Naive B cell (primary cell): ENCODE measurements around the gene MYMX. TPM values are rescaled to one million over a fixed set of nuclear protein-coding genes. Genes with fewer than 3 reads are reported as not detected.
"Not testable (repeated sequence)": the region's sequence is repeated elsewhere in the genome, so short reads cannot be mapped to it uniquely, and the experiment has no call there.

Experiments
- ATAC-seq, 2 donors: fragments of 150-1000 bp; cut with Tn5 transposase; 2 replicates each; pipeline ENCODE4 v1.10.0; 2021; ENCODE audit warnings: low read depth in 2 of 2, mild to moderate bottlenecking in 2 of 2, moderate library complexity in 2 of 2
- DNase-seq: peaks from one replicate; pipeline ENCODE4 v3.0.0; 2022
- H3K27ac Mint-ChIP-seq, 6 donors: one replicate each; pipeline ENCODE4 v1.8.0; 2020 to 2022; ENCODE audit warnings: mild to moderate bottlenecking in 6 of 6, mixed read lengths in 6 of 6, moderate library complexity in 5 of 6, inconsistent platforms in 2 of 6
- H3K27me3 Mint-ChIP-seq, 3 donors: one replicate each; pipeline ENCODE4 v1.8.0; 2021 to 2022; ENCODE audit warnings: mixed read lengths in 3 of 3, mild to moderate bottlenecking in 1 of 3
- H3K36me3 Mint-ChIP-seq, 2 donors: one replicate each; pipeline ENCODE4 v1.8.0; 2020 to 2022; ENCODE audit warnings: mixed read lengths in 2 of 2, inconsistent platforms in 1 of 2, mild to moderate bottlenecking in 1 of 2
- H3K4me1 Mint-ChIP-seq, 3 donors: one replicate each; pipeline ENCODE4 v1.8.0; 2020 to 2022; ENCODE audit warnings: mixed read lengths in 3 of 3, inconsistent platforms in 1 of 3, mild to moderate bottlenecking in 1 of 3, moderate library complexity in 1 of 3
- H3K4me3 Mint-ChIP-seq, 8 donors: one replicate each; pipeline ENCODE4 v1.8.0; 2020 to 2022; ENCODE audit warnings: mild to moderate bottlenecking in 8 of 8, mixed read lengths in 8 of 8, moderate library complexity in 8 of 8, inconsistent platforms in 2 of 8
- H3K9me3 Mint-ChIP-seq, 7 donors: one replicate each; pipeline ENCODE4 v1.8.0; 2020 to 2022; ENCODE audit warnings: mixed read lengths in 7 of 7, mild to moderate bottlenecking in 5 of 7, inconsistent platforms in 2 of 7, moderate library complexity in 1 of 7
- polyA plus RNA-seq, 6 donors: library from polyadenylated mRNA; unstranded; fragments of 300-500 nt; fragmentation: Illumina TruSeq; gene quantifications; one replicate each; pipeline ENCODE4 v1.2.3, GENCODE V29; 2021; ENCODE audit warnings: low read depth in 6 of 6

MYMX gene
- polyA plus RNA-seq, 6 donors from 2014 or later: not detected

DNA sequence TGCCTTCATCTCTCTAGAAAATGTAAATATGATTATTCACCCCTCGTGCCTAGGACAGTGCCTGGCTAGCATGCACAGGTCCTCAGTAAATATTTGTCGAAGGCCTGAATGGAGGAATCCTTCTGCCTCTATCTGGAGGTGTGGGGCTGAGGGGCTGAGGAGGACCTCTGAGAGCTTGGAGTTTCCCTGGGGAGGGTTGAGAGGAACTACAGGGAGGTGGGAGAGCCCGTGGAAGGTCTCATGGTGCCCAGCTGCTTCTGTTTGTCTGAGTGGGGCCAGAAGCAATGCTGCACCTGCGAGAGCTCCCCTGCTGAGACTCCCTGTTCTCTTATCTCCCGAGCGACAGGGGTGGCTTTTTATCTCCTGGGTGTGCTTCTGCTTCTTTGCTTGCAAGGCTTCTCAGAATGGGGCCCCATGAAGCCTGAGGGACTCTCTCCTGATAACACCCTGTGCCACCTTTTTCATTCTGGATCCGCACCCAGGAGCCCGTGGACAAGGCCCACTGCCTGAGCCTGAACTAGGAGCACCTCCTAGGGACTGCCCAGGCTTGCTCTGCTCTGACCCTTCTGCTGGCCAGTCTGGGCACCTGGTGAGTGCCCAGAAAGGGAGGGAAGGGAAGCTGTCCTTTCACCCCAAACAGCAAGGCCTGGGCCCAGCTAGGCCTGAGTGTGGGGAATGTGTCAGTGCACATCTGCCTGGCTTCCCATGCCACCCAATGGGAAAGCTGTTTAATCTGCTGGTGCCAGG is 9.0 kb downstream of the MYMX start:
- peaks cover 25 to 29% (median 28%) of the 10 kb centered on the region in 3 donors for H3K4me1 Mint-ChIP-seq
- no peaks in the 10 kb centered on the region for H3K9me3 Mint-ChIP-seq
- H3K36me3 Mint-ChIP-seq: no peaks in the 10 kb centered on the region
- ATAC-seq (no peak), DNase-seq (no peak)
- peaks cover 0 to 13% (median 0%) of the 10 kb centered on the region in 3 donors for H3K27me3 Mint-ChIP-seq
- H3K27ac Mint-ChIP-seq: peak overlapping the region in 1 of 6 donors; percentile 56
- H3K4me3 Mint-ChIP-seq: peak overlapping the region in 2 of 8 donors; percentile 9 to 87

GRCh38 chr6:44226368-44227147 is 9.8 kb downstream of the MYMX start:
- H3K27ac Mint-ChIP-seq: no peak overlapping the region
- ATAC-seq: no peak
- no peaks in the 10 kb centered on the region for H3K36me3 Mint-ChIP-seq
- H3K27me3 Mint-ChIP-seq: peaks cover 0 to 13% (median 0%) of the 10 kb centered on the region in 3 donors
- DNase-seq: no peak
- H3K9me3 Mint-ChIP-seq: no peaks in the 10 kb centered on the region
- no peak overlapping the region for H3K4me3 Mint-ChIP-seq
- peaks cover 19 to 23% (median 22%) of the 10 kb centered on the region in 3 donors for H3K4me1 Mint-ChIP-seq

GRCh38 chr6:44227148-44227793 is 10.5 kb downstream of the MYMX start:
- Mint-ChIP-seq H3K36me3 (no peaks in the 10 kb centered on the region), H3K27me3 (peaks cover 0 to 13% (median 0%) of the 10 kb centered on the region in 3 donors), H3K9me3 (no peaks in the 10 kb centered on the region), H3K4me3 (peak overlapping the region in 1 of 8 donors; percentile 45), H3K4me1 (peaks cover 16 to 19% (median 18%) of the 10 kb centered on the region in 3 donors), H3K27ac (no peak overlapping the region)
- ATAC-seq (no peak), DNase-seq (no peak)

DNA sequence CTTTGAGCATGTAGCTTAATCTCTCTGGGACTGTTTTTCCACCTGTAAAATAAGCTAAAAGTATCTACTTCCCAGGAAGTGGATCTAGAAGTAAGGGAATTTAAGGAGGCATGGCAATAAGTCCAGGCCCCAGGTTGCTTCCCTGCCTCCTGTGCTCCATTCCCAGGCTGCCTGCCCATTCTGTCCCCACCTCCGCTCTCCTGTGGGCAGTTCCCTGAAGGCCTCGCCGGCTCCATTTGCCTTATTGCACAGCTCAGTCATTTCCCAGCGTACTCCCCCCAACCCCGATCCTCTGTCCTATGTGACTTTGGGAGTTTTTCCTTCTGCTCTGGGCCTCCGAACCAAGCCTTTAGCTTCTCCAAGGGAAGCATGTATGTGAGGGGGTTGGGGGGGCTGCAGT is 11.3 kb downstream of the MYMX start:
- H3K27me3 Mint-ChIP-seq: peaks cover 0 to 9% (median 0%) of the 10 kb centered on the region in 3 donors
- no peaks in the 10 kb centered on the region for H3K36me3 Mint-ChIP-seq
- DNase-seq (no peak), ATAC-seq (no peak)
- no peaks in the 10 kb centered on the region for H3K9me3 Mint-ChIP-seq
- H3K4me3 Mint-ChIP-seq: no peak overlapping the region
- H3K4me1 Mint-ChIP-seq: peaks cover 10 to 12% (median 12%) of the 10 kb centered on the region in 3 donors
- no peak overlapping the region for H3K27ac Mint-ChIP-seq

DNA sequence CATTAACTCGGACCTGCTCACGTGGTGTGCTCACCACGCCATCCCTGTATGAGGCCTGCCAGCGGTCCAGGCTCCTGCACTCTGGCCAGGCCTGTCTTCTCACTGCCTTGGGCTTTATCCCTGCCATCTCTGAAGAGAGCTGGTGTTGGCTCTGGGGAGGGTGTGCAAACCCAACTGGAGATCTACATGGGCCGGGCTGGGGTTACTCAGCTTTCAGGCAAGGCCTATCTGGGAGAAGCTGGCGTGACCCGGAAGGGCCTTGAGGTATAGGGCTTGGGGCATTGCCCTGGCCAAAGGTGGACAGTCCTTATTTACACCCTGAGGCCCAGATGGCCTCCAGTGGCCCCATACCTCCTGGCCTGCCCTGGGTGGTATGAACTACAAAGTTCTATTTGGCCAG is 11.7 kb downstream of the MYMX start:
- Mint-ChIP-seq H3K4me3 (no peak overlapping the region), H3K9me3 (no peaks in the 10 kb centered on the region), H3K27ac (no peak overlapping the region), H3K27me3 (peaks cover 0 to 7% (median 0%) of the 10 kb centered on the region in 3 donors), H3K4me1 (peaks cover 9 to 12% (median 10%) of the 10 kb centered on the region in 3 donors), H3K36me3 (no peaks in the 10 kb centered on the region)
- ATAC-seq (no peak), DNase-seq (no peak)

DNA sequence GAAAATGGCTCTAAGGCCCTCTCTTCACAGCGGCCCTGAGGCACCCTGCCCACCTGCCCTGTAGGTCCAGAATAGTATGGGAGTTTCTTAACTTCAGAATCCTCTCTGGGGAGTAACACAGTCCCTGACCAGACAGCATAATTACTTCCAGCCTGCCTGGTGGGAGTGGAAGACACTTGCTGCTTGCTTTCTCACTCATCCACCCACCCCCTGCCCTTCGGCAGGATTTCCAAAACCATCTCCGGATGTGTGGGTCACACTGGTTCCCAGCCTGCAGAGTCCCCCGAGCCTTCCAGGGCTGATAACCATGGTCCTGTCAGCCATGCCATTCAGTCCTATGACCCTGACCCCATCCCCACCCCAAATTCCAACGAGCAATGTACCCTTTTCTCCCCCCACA is 12.1 kb downstream of the MYMX start:
- H3K27me3 Mint-ChIP-seq: peaks cover 0 to 7% (median 0%) of the 10 kb centered on the region in 3 donors
- ATAC-seq: no peak
- DNase-seq: no peak
- no peak overlapping the region for H3K4me3 Mint-ChIP-seq
- no peaks in the 10 kb centered on the region for H3K9me3 Mint-ChIP-seq
- H3K27ac Mint-ChIP-seq: no peak overlapping the region
- no peaks in the 10 kb centered on the region for H3K36me3 Mint-ChIP-seq
- H3K4me1 Mint-ChIP-seq: peaks cover 9 to 12% (median 12%) of the 10 kb centered on the region in 3 donors

- Mint-ChIP-seq H3K4me1 (peaks cover 2 to 6% (median 5%) of the 10 kb centered on the region in 3 donors), H3K36me3 (no peaks in the 10 kb centered on the region), H3K4me3 (no peak overlapping the region), H3K9me3 (no peaks in the 10 kb centered on the region), H3K27ac (no peak overlapping the region), H3K27me3 (peaks cover 0 to 6% (median 0%) of the 10 kb centered on the region in 3 donors)
- no peak for DNase-seq
- no peak for ATAC-seq
Observed at GRCh38 chr6:44229376-44230033, 12.8 kb downstream of the MYMX start.

DNA sequence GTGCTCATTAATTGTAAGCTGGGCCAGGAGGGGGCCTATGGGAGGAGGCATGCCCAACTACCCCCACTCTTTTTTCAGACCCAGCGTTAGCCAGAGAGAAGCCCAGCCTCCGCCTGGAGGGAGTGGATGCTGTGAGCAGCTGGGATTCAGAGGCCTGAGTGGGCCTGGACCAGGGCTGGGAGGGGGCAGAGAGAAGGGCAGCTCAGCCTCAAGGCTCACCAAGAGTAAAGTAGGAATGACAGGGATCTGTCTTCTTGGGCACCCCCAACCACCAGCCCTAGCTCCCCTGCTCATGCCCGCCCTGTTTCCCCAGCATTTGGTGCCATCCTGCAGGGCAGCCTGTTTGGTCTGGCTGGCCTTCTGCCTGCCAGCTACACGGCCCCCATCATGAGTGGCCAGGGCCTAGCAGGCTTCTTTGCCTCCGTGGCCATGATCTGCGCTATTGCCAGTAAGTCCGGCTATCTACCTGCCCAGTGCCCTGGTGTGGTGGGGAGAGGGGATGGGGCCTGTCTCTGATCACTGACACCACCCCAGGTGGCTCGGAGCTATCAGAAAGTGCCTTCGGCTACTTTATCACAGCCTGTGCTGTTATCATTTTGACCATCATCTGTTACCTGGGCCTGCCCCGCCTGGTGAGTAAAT is 13.4 kb downstream of the MYMX start:
- Mint-ChIP-seq H3K9me3 (no peaks in the 10 kb centered on the region), H3K27ac (no peak overlapping the region), H3K4me1 (peaks cover 0 to 4% (median 2%) of the 10 kb centered on the region in 3 donors), H3K27me3 (no peaks in the 10 kb centered on the region), H3K4me3 (no peak overlapping the region), H3K36me3 (no peaks in the 10 kb centered on the region)
- ATAC-seq (no peak), DNase-seq (no peak)

DNA sequence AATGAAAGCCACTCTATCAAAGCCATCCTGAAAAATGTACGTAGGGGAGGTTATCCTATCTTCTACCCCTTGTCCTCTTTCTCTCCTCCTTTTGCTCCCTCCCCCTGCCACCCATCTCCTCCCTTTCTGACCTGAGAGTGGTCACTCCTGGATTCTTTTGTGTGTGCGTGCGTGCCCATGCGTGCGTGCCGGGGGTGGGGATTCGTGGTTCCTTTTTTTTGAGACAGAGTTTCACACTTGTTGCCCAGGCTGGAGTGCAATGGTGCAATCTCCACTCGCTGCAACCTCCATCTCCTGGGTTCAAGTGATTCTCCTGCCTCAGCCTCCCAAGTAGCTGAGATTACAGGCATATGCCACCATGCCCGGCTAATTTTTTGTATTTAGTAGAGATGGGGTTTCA is 14.7 kb downstream of the MYMX start:
- ATAC-seq, H3K36me3 Mint-ChIP-seq, H3K4me1 Mint-ChIP-seq, H3K4me3 Mint-ChIP-seq, H3K9me3 Mint-ChIP-seq, H3K27me3 Mint-ChIP-seq, DNase-seq: not testable (repeated sequence)
- H3K27ac Mint-ChIP-seq: peak overlapping the region in 1 of 6 donors; percentile 42

GRCh38 chr6:44232676-44233566 is 16.2 kb downstream of the MYMX start:
- no peak for ATAC-seq
- no peaks in the 10 kb centered on the region for H3K27me3 Mint-ChIP-seq
- no peaks in the 10 kb centered on the region for H3K36me3 Mint-ChIP-seq
- H3K27ac Mint-ChIP-seq: no peak overlapping the region
- H3K9me3 Mint-ChIP-seq: no peaks in the 10 kb centered on the region
- H3K4me3 Mint-ChIP-seq: peak overlapping the region in 1 of 8 donors; percentile 68
- H3K4me1 Mint-ChIP-seq: peaks cover 8 to 9% (median 9%) of the 10 kb centered on the region in 3 donors
- no peak for DNase-seq

- Mint-ChIP-seq H3K27ac (peak overlapping the region in 1 of 6 donors; percentile 42), H3K4me1 (peaks cover 12 to 15% (median 13%) of the 10 kb centered on the region in 3 donors), H3K27me3 (no peaks in the 10 kb centered on the region), H3K36me3 (no peaks in the 10 kb centered on the region), H3K4me3 (peak overlapping the region in 1 of 8 donors; percentile 15), H3K9me3 (no peaks in the 10 kb centered on the region)
- no peak for DNase-seq
- ATAC-seq: no peak
Observed at GRCh38 chr6:44233567-44234100, 16.9 kb downstream of the MYMX start.
